Astrocyte (in vitro differentiated cells and primary cell): Measurements from ENCODE around the gene FAM222A.

Experiments used
- CTCF ChIP-seq: IDR thresholded peaks from 2 replicates; pipeline ENCODE4 v1.5.1; 2011; ENCODE audit warnings: low read depth, mild to moderate bottlenecking, inconsistent platforms, low read length, moderate library complexity; ENCODE audit not compliant: insufficient read depth
- EZH2 ChIP-seq: IDR thresholded peaks from 2 replicates; pipeline ENCODE4 v1.6.1; 2012; ENCODE audit warnings: mild to moderate bottlenecking, low read length, inconsistent platforms; ENCODE audit not compliant: insufficient read depth

GRCh38 chr12:109714141-109714912 lies 702 bp downstream of the FAM222A start:
- TF ChIP-seq CTCF (no peak), EZH2 (no peak)
